ENCODE data around the gene SNRNP70. TPM values are rescaled to one million over a fixed set of nuclear protein-coding genes. Genes with fewer than 3 reads are reported as not detected.

SNRNP70 gene
- total and polyA plus RNA-seq, 2 of the 13 experiments (the other 11 are each of a cell fraction or from before 2014, with no cell fraction given), result 150 to 210 TPM

GRCh38 chr19:49145573-49146407 lies 60.5 kb downstream of the SNRNP70 start (continued):
- TF ChIP-seq ZSCAN22 (CRISPR knock-in tag; IDR thresholded peaks at IDR 0.05) (no peak), KDM3A (CRISPR knock-in tag; IDR thresholded peaks at IDR 0.05; ENCODE audit: low read depth) (0 out of 2 replicates have a peak, but pooled peaks have one; percentile 37), NFKBIZ (CRISPR knock-in tag; IDR thresholded peaks at IDR 0.05) (no peak), ZNF136 (CRISPR knock-in tag; IDR thresholded peaks at IDR 0.05; ENCODE audit: low read depth) (no peak), ELF4 (CRISPR knock-in tag; IDR thresholded peaks at IDR 0.05; ENCODE audit: borderline replicate concordance) (no peak), RBM22 (optimal IDR thresholded peaks at IDR 0.05; ENCODE audit: low read length) (no peak), TCF12 (IDR thresholded peaks at IDR 0.05) (no peak), TCF12 (CRISPR knock-in tag; IDR thresholded peaks at IDR 0.05) (no peak; the same call in 1 of the 2 replicates), HNF4A (CRISPR knock-in tag; IDR thresholded peaks at IDR 0.05) (no peak), ETV5 (CRISPR knock-in tag; IDR thresholded peaks at IDR 0.05; ENCODE audit: borderline replicate concordance) (0 out of 2 replicates have a peak, but pooled peaks have one; percentile 13), AGO2 (optimal IDR thresholded peaks at IDR 0.05; ENCODE audit: low read depth, low read length) (no peak), GMEB1 (CRISPR knock-in tag; IDR thresholded peaks at IDR 0.05; ENCODE audit: borderline replicate concordance) (0 out of 2 replicates have a peak, but pooled peaks have one; percentile 19), RFXANK (CRISPR knock-in tag; IDR thresholded peaks at IDR 0.05) (no peak), CREB3 (CRISPR knock-in tag; IDR thresholded peaks at IDR 0.05) (no peak), ZNF263 (CRISPR knock-in tag; IDR thresholded peaks at IDR 0.05) (no peak), MED1 (CRISPR knock-in tag; IDR thresholded peaks at IDR 0.05) (no peak), CHCHD3 (CRISPR knock-in tag; IDR thresholded peaks at IDR 0.05) (no peak), KLF6 (CRISPR knock-in tag; IDR thresholded peaks at IDR 0.05) (no peak), ZNF143 (CRISPR knock-in tag; IDR thresholded peaks at IDR 0.05) (no peak), HDAC2 (CRISPR knock-in tag; IDR thresholded peaks at IDR 0.05) (no peak), AHR (CRISPR knock-in tag; IDR thresholded peaks at IDR 0.05) (no peak), GPN1 (CRISPR knock-in tag; IDR thresholded peaks at IDR 0.05; ENCODE audit: borderline replicate concordance) (no peak), NFIC (IDR thresholded peaks at IDR 0.05; ENCODE audit: low read length) (no peak), SRSF1 (optimal IDR thresholded peaks at IDR 0.05; ENCODE audit: low read depth, low read length) (no peak), MYC (CRISPR knock-in tag; IDR thresholded peaks at IDR 0.05; ENCODE audit: borderline replicate concordance) (peak; percentile 34; the same call in 1 of the 2 replicates), ZBTB2 (CRISPR knock-in tag; IDR thresholded peaks at IDR 0.05; ENCODE audit: low read depth) (no peak), PHF20 (CRISPR knock-in tag; IDR thresholded peaks at IDR 0.05) (no peak), ASH2L (IDR thresholded peaks at IDR 0.05; ENCODE audit: insufficient read length, low read depth, low read length) (no peak), NR2C2 (CRISPR knock-in tag; IDR thresholded peaks at IDR 0.05; ENCODE audit: borderline replicate concordance) (no peak)
